Astrocyte (in vitro differentiated cells and primary cell): Measurements from ENCODE around the gene AMBN.

Source experiments
- CTCF ChIP-seq: IDR thresholded peaks from 2 replicates; pipeline ENCODE4 v1.5.1; 2011; ENCODE audit warnings: low read depth, mild to moderate bottlenecking, inconsistent platforms, low read length, moderate library complexity; ENCODE audit not compliant: insufficient read depth
- EZH2 ChIP-seq: IDR thresholded peaks from 2 replicates; pipeline ENCODE4 v1.6.1; 2012; ENCODE audit warnings: mild to moderate bottlenecking, low read length, inconsistent platforms; ENCODE audit not compliant: insufficient read depth

DNA sequence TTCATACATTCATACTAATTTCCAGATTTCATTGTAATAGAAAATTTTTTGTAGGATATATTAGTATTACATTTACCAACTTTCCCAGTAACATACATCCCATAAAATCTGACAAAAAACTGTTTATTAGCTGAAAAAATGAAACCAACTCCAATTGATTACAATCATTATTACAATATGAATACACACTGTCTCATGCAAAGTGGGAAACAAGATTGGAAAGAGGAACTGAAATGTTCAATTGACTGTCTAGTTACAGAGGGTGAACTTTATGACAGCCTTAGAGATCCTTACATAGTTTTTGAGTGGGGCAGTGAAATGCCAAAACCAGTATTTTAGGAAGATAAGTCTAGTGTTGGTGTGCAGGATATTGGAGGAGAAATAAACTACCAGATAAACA lies 2.3 kb upstream of the AMBN start:
- no peak for TF ChIP-seq CTCF
- TF ChIP-seq EZH2: no peak
